HL-60/S4 treated with retinoic acid at 250 ng/mL for 4 days and 3 days (cell line): ENCODE measurements around the gene SLC41A3.

ENCODE experiments used
- in situ Hi-C: fragments of 300-500 bp; cut with MboI; formaldehyde crosslinking; loops from 2 replicates; pipeline ENCODE4 v1.7.0; 2022; ENCODE audit warnings: low sequenced_read_pairs

Gene SLC41A3

GRCh38 chr3:126083913-126084767 is at the start of gene SLC41A3:
SLC41A3 (minus strand) TSS chr3:126084124; CDS start chr3:126068219, 15,905 bp downstream.
- in situ Hi-C loops: no loop called here

GRCh38 chr3:126133606-126134005 is 49.7 kb upstream of the SLC41A3 start:
- in situ Hi-C loops: no loop called here

GRCh38 chr3:126132751-126133511 is 49.0 kb upstream of the SLC41A3 start:
- in situ Hi-C loops: no loop called here

GRCh38 chr3:126131881-126132750 is 48.2 kb upstream of the SLC41A3 start:
- in situ Hi-C loops: no loop called here

GRCh38 chr3:126130981-126131745 is 47.2 kb upstream of the SLC41A3 start:
- in situ Hi-C loops: no loop called here

- in situ Hi-C loops: no loop called here
These were observed 46.3 kb upstream of the SLC41A3 start for GRCh38 chr3:126130081-126130855.

- in situ Hi-C loops: no loop called here
These were observed 45.5 kb upstream of the SLC41A3 start for GRCh38 chr3:126129398-126129891.

GRCh38 chr3:126128504-126129397 is 44.8 kb upstream of the SLC41A3 start:
- in situ Hi-C loops: no loop called here

GRCh38 chr3:126127904-126128303 is 44.0 kb upstream of the SLC41A3 start:
- in situ Hi-C loops: no loop called here

GRCh38 chr3:126127452-126127851 is 43.5 kb upstream of the SLC41A3 start:
- in situ Hi-C loops: no loop called here

GRCh38 chr3:126126811-126127431 is 43.0 kb upstream of the SLC41A3 start:
- in situ Hi-C loops: no loop called here

- in situ Hi-C loops: no loop called here
These were observed 42.4 kb upstream of the SLC41A3 start for GRCh38 chr3:126126286-126126685.

GRCh38 chr3:126125781-126126251 is 41.9 kb upstream of the SLC41A3 start:
- in situ Hi-C loops: no loop called here

- in situ Hi-C loops: no loop called here
These were observed 41.4 kb upstream of the SLC41A3 start for GRCh38 chr3:126125341-126125740.

- in situ Hi-C loops: no loop called here
These were observed 41.0 kb upstream of the SLC41A3 start for GRCh38 chr3:126124896-126125295.

- in situ Hi-C loops: no loop called here
These were observed 40.4 kb upstream of the SLC41A3 start for GRCh38 chr3:126124148-126124868.

GRCh38 chr3:126121632-126122031 is 37.7 kb upstream of the SLC41A3 start:
- in situ Hi-C loops: no loop called here
